DND-41 (cell line): ENCODE data around the gene RPUSD4.

Experiments
- EZH2 ChIP-seq: IDR thresholded peaks from 3 replicates; pipeline ENCODE4 v1.6.1; 2012; ENCODE audit warnings: borderline replicate concordance, low read depth, mild to moderate bottlenecking, moderate library complexity, low read length, inconsistent platforms; ENCODE audit not compliant: severe bottlenecking
- TF ChIP-seq, protein P1 (sequence below): IDR thresholded peaks from 2 replicates; pipeline ENCODE4 v1.5.1; 2012; ENCODE audit warnings: borderline replicate concordance, low read length, moderate library complexity, mild to moderate bottlenecking; ENCODE audit not compliant: poor library complexity, severe bottlenecking; ENCODE audit errors: extremely low read depth

DNA sequence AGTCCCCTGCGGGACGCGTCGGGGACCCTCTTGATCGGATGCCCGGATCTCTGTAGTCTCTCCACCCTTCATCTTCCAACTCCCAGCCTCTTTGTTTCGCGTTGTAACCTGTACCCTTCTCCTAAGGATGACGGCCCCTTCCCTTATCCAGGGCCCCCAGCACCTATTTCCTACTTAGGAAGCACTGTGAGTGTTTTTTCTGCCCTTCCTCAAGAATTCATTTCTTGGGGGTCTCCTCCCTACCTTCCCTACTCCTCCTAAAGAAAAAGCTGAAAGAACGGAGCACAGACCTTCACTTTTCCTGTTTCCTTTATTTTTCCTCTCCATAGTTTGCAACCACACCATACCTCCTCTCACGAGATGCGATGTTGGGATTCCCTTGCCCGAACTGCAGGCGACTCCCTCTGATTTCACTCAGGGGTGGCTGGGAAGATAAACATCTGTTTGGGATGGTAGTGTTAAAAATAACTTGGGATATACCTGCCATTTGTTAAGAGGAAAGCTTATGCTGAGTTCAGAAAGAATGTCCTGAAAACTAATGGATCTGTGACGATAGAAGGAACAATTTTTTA, 725 bp upstream of the RPUSD4 start:
- TF ChIP-seq, protein P1, sequence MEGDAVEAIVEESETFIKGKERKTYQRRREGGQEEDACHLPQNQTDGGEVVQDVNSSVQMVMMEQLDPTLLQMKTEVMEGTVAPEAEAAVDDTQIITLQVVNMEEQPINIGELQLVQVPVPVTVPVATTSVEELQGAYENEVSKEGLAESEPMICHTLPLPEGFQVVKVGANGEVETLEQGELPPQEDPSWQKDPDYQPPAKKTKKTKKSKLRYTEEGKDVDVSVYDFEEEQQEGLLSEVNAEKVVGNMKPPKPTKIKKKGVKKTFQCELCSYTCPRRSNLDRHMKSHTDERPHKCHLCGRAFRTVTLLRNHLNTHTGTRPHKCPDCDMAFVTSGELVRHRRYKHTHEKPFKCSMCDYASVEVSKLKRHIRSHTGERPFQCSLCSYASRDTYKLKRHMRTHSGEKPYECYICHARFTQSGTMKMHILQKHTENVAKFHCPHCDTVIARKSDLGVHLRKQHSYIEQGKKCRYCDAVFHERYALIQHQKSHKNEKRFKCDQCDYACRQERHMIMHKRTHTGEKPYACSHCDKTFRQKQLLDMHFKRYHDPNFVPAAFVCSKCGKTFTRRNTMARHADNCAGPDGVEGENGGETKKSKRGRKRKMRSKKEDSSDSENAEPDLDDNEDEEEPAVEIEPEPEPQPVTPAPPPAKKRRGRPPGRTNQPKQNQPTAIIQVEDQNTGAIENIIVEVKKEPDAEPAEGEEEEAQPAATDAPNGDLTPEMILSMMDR: no peak
- TF ChIP-seq EZH2: no peak
